GM21717 (cell line): ENCODE measurements around the gene UBE2I.
"Not testable (repeated sequence)": the region's sequence is repeated elsewhere in the genome, so short reads cannot be mapped to it uniquely, and the experiment has no call there.

Source experiments
- ATAC-seq: cut with Tn5 transposase; IDR thresholded peaks from one replicate; pipeline ENCODE4 v1.9.1; 2021; ENCODE audit warnings: mild to moderate bottlenecking, moderate library complexity; ENCODE audit not compliant: unreplicated experiment

UBE2I gene

GRCh38 chr16:1292208-1292607 lies 17.2 kb upstream of the UBE2I start:
- ATAC-seq, result not testable (repeated sequence)

- not testable (repeated sequence) for ATAC-seq
Measured at GRCh38 chr16:1292808-1293207, 16.6 kb upstream of the UBE2I start.

DNA sequence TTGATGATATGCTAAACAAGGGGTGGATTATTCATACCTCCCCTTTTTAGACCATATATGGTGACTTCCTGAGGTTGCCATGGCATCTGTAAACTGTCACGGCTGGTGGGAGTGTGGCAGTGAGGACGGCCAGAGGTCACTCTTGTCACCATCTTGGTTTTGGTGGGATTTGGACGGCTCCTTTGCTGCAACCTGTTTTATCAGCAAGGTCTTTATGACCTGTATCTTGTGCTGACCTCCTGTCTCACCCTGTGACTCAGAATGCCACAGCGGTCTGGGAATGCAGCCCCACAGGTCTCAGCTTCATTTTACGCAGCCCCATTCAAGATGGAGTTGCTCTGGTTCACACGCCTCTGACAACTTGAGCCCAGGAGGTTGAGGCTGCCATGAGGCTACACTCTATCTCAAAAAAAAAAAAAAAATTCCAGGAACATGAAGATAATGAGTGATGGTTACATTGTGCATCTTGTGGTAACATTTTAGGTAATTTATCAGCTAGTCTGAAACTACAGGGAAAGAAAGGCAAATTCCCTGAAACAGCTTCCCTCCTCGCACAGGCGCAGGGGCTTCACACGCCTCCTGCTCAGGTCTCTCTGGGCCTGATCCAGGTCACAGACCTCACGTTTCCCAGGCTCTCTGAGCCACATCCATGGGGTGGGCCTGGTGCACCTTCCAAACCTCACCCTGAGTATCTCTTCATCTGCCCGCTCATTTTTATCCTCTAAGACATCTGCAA lies 15.3 kb upstream of the UBE2I start:
- no peak for ATAC-seq

DNA sequence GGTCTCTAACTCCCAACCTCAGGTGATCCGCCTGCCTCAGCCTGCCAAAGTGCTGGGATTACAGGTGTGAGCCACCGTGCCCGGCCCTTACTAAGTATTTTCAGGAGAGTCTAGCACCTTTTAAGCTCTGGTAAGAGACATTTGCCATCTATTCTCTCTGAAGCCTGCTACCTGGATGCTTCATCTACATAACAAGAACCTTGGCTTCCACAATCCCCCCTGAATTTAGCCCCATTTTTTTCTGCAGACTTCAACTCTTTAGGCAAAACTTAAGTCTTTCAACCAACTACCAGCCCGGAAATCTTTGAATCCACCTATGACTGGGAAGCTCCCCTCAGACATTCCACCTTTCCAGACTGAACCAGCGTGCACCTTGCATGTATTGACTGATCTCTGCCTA lies 14.0 kb upstream of the UBE2I start:
- no peak for ATAC-seq

GRCh38 chr16:1296688-1297017 lies 12.8 kb upstream of the UBE2I start:
- ATAC-seq, result not testable (repeated sequence)

- ATAC-seq, result no peak
Measured at GRCh38 chr16:1297018-1297696, 12.3 kb upstream of the UBE2I start.

- ATAC-seq, result no peak
Measured at GRCh38 chr16:1298406-1298805, 11.0 kb upstream of the UBE2I start.

GRCh38 chr16:1299012-1299867 lies 10.2 kb upstream of the UBE2I start:
- ATAC-seq, result no peak

- no peak for ATAC-seq
Measured at GRCh38 chr16:1299868-1300203, 9.6 kb upstream of the UBE2I start.

DNA sequence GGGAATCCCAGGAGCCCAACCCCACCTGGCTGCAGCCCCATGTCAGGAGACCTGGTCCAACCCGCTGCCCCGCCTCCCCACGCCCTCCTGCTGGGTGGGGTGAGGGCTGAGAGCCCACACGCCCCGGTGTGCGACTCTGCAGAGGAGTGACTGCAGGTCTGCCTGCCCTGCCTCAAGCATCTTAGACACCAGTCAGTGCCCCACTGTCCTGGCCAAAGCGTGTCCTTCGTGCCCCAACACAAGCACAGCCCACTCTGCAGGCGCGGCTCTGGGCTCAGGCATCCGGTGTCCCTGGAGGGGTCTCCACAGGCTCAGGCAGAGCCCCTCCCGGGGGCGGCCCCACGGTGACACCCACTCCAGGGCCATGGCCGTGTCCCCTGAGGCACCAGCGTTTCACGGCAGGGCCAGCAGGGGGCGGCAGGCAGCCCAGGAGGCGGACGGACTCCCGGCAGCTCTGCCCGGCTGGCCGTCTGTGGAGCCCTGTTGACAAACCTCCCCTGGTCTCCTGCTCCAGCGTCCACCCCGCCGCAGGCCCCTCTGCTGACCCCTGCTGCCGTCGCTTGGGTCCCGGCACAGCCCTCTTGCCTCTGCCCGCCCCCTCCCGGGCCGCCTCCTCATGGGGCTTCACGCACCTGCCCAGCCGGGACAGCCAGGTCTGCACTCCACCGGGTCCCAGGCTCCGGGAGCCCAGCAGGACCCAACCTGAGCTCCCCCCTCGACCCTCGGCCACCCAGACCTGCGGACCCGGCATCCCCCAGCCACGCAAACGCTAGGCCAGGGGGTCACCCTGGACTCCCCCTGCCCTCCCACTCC lies 8.6 kb upstream of the UBE2I start:
- ATAC-seq, result no peak

GRCh38 chr16:1301562-1301961 lies 7.9 kb upstream of the UBE2I start:
- no peak for ATAC-seq

DNA sequence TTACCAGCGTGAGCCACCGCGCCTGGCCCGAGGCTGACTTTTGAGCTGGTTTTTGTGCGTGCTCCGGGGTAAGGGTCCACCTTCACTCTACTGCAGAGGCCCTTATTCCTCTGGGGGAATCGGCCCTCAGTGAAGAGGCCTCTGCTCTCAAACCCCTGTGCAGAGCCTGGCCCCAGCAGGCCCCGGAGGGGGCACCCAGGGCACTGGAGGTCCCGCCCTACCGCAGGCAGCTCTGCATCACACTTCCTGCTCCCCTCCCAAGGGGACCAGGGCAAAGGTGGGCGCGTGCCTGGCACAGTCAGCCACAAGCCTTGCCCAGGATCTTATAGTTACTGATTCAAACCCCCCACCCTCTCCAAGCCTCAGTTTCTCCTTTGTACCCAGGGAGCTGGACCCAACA lies 3.6 kb upstream of the UBE2I start:
- no peak for ATAC-seq

- ATAC-seq, result no peak
Measured at GRCh38 chr16:1306334-1306733, 3.1 kb upstream of the UBE2I start.

DNA sequence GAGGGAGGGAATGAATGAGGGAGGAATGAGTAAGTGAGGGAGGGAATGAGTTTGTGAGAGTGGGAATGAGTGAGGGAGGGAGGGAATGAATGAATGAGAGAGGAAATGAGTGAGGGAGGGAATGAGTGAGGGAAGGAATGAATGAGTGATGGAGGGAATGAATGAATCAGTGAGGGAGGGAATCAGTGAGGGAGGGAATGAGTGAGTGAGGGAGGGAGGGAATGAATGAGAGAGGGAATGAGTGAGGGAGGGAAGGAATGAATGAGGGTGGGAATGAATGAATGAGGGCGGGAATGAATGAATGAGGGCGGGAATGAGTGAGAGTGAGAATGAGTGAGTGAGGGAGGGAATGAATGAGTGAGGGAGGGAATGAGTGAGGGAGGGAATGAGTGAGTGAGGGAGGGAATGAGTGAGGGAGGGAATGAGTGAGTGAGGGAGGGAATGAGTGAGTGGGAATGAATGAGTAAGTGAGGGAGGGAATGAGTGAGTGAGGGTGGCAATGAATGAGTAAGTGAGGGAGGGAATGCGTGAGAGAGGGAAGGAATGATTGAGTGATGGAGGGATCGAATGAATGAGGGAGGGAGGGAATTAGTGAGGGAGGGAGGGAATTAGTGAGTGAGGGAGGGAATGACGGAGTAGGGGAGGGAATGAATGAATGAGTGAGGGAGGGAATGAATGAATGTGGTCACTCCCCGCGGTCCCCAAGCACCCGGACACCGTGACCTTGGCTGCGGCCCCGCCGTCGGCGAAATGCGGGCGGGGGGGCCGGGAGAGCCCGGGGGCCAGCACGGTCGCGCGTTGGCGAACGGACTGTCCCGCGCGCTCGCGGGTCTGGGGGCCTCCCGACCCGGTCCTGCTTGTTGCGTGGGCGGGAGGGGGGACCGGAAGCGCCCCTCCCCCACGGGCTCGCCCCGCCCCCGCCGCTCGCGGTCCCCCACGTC lies 1.1 kb upstream of the UBE2I start:
- ATAC-seq, result peak; percentile 16

DNA sequence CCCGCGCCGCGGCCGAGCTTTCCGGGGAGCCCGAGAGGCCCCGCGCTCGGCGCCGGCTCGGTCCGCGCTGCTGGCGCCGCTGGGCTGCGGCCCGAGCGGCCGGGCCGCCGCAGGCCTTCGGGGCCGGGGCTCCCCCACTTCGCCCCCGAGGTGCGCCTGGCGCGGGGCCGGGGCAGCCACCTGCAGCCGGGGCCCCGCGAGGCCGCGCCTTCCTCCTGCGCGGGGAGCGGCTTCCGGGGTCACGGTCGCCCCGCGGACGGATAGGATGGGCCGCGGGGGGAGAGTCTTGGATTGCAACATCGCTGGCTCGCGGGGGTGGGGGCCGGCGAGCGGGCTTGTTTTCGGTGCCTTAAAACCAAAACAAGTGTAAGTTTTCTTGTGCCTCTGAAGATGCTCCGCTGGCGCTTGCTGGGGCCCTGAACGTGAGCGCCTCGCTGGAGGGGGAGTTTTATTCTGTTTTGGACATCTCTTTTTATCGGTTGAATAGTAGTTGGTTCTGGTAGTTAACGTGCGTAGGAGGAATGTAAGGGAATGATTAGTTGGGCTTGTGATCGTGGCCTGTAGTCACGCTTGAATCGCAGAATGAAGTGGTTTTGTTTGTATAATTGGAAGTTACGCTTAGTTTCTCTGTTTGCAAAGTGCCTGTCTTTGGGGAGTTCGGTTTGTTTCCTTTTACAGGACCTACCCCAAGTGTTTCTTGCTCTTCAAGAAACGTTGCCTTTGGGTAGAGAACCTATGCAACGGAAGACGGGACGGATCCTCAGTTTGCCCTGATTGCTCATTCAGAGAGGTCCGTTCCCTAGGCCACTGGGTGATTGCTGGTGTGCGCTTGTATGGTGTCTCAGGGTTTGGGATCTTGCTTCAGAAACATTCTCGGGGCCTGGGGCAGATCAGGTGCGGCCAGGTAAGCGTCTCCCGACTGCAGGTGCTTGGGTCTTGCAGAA lies 724 bp downstream of the UBE2I start:
- peak; percentile 6 for ATAC-seq

GRCh38 chr16:1310832-1311200 lies 1.4 kb downstream of the UBE2I start:
- no peak for ATAC-seq

GRCh38 chr16:1311212-1311737 lies 1.8 kb downstream of the UBE2I start:
- ATAC-seq, result no peak

DNA sequence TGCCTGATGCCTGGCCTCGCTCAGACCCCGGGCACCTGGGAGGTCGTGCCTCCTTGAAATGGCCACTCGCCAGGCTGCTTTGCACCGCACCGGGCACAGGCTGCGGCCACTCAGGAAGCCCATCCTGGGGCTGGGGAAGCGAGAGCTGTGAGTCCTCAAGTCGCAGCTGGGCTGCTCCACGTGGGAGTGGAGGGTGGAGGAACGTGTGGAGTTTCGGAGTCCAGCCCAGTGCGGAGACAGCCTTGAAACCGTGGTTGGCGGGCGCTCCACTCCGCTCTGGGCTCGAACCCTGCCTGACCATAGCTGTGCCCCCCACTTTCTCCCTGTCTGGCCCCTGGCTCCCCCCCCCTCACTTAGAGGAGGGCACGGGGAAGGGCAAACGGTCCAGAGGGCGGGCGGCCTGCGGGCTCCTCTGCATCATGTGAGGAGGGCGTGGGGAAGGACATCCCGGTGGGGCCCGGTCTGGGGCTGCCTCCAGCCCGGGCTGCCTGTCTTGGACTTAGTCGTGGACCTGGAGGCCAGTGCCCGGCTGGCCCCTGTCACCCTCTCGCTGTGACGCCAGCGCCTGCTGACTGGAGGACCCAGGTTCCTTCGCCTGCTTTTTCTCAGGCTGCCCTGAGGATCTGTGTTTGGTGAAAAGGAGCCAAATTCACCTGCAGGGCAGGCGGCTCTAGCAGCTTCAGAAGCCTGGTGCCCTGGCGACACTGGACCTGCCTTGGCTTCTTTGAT lies 2.5 kb downstream of the UBE2I start:
- no peak for ATAC-seq
